ENCODE measurements around the gene HAND1.

Gene HAND1

DNA sequence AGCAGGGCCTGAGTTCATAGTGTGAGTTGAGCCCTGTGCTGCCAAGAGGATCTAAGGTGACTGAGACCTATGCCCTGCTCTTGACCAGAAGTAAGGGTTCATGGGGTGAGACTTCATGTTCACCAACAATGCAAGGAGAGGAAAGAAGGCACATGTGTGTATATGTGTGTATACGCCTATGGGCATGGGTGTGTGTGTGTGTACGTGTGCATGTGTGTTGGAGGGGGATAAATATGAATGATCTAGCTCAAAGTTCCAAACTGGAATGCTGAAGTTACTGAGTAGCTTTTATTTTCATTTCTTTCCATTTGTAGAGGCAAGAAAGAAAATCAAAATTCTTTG, 25.6 kb upstream of the HAND1 start:
- no peak for FAIRE-seq

DNA sequence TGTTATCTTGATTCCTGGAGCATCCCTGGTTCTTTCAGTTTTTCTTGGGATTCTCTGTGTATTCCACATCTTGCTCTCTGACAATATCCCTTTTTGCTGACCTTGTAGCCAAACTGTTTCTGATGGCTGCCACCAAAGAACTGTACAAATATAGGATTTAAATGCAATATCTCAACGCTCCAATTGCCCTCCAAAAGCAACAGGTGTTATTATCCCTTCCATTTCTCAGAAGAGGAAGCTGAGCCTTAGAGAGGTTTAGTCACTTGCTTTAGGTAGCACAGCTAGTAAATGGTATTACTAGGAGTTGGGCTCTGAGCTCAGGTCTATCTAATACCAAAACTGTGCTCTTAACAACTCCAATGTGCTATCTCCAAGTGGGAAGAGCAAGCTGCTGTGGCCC, 24.2 kb upstream of the HAND1 start:
- no peak for FAIRE-seq

DNA sequence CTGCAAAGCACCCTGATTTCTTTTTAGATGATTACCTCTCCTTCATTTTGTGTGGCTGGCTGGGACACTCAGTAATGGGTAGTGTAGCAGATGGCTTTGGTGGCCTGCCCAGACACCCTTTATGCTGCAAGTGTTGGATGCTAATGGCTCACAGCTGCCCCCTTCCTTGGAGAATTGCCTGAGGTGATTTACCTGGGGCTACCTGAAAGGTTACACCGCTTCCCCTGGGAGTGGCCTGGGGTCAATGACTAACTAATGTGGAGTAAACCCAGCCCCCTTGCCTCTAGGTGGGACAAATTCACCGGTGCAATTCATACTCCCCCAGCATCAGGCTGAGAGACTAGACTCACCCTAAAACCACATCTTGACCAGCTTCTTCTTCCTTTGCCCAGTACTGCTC, 23.5 kb upstream of the HAND1 start:
- FAIRE-seq = no peak

GRCh38 chr5:154498994-154499393, 21.0 kb upstream of the HAND1 start:
- FAIRE-seq = no peak

DNA sequence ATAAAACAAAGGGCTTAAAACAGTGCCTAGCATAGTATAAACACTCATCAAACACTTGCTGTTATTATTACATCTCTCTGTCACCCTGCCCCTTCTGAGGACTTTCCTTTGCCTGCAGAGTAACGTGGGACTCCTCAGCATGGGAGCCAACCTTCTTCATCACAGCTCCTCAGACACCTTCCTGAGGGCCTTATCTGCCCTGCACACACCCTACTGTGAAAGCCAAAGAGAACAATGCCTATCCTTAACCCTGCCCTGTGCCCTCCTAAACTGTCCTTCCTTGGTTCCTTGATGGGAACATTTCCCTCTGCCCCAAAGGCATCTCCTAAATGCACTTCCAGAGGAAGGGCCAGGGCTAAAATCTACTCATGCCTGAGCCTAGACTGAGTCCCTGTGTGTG, 20.6 kb upstream of the HAND1 start:
- FAIRE-seq = no peak

GRCh38 chr5:154494036-154494435, 16.0 kb upstream of the HAND1 start:
- FAIRE-seq = peak; percentile 47

- FAIRE-seq = no peak
Measured at GRCh38 chr5:154493274-154493673, 15.2 kb upstream of the HAND1 start.

DNA sequence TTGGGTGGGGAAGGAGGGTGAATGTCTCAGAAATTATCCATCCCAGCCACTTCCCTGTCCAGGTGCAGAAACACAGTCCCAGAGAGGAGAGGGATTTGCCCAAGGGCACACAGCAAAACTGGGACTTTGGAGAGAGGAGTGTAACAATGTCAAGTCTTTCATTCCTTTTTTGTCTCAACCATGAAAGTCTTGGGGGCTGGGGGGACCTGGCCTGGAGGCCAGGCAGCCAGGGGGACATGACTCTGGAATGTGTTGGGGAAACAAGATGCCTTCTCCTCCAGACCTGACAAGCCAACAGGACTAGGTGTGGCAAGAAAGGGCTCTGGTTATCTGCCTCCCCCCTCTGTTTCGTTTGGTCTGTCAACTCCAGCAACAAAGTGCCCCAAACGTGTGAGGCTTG, 13.9 kb upstream of the HAND1 start:
- no peak for FAIRE-seq

GRCh38 chr5:154487541-154487940, 9.5 kb upstream of the HAND1 start:
- FAIRE-seq = no peak

DNA sequence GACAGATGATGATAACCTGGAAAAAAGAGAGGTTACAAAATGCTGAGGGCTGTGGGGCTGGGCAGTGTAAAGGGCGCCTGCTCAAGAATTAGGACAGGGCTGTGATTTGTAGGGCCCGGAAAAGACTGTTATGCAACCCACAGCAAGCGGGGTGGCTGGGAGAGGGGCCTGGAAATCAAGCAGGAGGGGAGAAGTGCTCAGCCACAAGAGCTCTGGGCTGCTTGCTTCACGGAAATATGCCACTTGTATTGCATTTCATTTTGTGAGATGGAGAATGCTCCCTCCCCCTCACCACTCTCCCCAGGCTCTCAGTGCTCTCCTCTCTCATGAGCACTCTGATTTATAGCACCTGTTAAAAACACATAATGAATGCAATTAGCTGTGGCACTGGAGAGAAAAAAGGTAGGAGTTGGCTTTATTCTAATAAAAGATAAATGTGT, 8.4 kb upstream of the HAND1 start:
- no peak for FAIRE-seq

- no peak for FAIRE-seq
Measured at GRCh38 chr5:154485850-154486426, 7.9 kb upstream of the HAND1 start.

DNA sequence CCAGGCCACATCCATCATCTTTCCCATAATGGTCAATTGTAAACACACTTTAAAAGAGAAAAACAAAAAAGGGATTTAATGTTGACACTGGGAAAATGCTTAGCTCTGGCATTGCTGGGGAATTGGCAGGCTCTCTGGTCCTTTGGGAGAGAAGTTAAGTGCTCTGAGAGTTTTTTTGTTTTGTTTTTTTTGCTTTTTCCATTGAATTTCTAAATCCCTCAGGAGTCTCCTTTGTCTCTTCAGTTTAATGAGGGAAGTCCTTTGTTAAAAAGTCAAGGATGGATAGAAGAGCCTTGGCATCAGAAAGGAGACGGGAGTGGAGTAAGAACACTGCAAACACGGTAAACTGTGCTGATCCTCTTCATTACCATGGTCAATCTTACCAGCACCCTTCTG, 7.1 kb upstream of the HAND1 start:
- no peak for FAIRE-seq

DNA sequence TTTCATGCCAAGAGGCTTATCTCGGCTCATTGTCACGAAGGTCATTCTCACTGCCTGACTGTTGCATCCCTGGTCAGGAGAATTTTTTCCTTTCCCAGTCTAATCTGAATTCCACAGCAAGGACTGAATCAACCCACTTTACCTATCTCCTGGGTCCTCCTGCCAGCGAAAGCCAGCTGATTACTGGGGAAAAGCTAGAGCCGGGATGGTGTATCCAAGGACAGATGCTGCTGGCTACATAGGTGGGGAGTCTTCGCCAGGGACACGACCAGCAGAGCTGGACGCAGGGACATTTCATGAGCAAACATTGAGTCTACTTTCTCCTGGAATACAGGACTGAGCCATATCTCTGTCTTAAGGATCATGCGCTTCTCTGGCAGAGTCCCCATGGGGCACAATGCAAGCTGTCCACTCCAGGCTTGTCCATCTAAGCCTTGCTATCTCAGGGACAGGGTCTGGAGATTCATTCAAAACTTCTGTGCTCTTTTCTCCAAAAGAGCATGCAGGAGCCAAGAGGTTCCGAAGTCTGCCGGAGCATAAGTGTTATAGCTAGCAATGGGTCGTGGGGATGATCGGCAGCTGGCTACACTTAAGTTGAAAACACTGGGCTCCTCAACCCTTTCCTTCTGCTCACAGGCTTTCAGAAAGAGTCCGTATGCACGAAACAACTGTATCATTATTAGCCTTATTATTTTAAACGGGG, 6.5 kb upstream of the HAND1 start:
- FAIRE-seq = no peak

- no peak for FAIRE-seq
Measured at GRCh38 chr5:154483654-154484392, 5.8 kb upstream of the HAND1 start.

GRCh38 chr5:154482528-154483449, 4.8 kb upstream of the HAND1 start:
- FAIRE-seq = no peak

- no peak for FAIRE-seq
Measured at GRCh38 chr5:154481584-154482381, 3.8 kb upstream of the HAND1 start.

DNA sequence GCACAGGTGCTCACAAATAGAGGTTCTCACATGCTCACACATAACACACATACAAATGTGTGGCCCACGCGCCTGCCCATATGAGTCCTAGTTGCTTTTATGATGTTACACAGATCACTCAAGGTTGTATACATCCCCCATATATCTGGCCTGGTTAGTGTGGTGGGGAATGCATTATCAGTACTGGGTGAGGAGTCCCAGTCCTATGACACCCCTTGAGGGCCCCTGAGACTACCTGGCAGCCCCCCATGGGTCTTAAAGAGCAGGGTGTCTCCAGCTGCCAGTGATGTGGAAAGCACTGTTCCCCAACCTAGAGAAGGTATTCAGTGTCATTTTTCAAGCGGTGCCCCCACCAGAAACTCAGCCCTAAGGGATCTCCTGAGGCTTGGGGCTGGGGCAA, 2.8 kb upstream of the HAND1 start:
- no peak for FAIRE-seq

GRCh38 chr5:154479944-154480750, 2.1 kb upstream of the HAND1 start:
- FAIRE-seq = no peak

DNA sequence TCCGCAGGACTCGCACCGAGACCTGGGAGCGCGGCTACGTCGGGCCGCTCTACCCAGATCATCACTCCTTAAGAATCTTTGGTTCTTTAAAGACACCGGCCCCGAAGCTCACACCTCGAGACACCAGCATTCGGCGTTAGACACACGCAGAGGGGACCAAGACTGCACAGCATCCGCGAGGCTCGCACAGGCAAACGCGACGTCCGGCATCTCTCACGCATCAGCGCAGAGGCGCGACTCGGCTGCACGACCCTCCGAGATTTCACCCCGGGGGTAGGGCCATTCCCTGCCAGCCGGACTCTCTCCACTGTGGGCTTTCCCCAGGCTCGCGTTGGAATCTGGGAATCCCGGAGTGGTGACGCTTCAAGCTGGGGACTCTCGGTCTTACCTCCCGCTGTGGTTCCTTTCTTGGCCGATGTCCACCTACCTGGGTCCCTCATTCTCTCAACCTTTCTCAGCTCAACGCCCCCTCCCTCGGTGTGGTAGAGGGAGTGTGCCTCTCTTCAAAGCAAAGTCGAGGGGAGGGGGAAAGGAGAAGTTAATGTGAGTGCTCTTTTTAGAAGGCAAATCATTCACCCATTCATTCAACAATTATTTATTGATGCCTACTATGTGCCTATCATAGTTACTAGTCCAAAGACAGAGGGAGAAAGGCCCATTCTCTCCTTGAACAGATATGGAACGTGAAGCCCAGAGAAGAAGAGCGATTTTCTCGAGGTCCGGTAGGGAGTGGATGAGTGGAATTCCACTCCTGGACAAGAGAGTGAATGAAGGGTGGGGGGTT, 1.3 kb upstream of the HAND1 start:
- FAIRE-seq = no peak

- no peak for FAIRE-seq
Measured at GRCh38 chr5:154478752-154479159, 729 bp upstream of the HAND1 start.
